Esophagus squamous epithelium (tissue), 5 donors: ENCODE results near the gene CYP4F3. TPM values are rescaled to one million over a fixed set of nuclear protein-coding genes. Genes with fewer than 3 reads are reported as not detected.
"Not testable (repeated sequence)": the region's sequence is repeated elsewhere in the genome, so short reads cannot be mapped to it uniquely, and the experiment has no call there.

Experiments
- DNase-seq: peaks from one replicate; lab custom pipeline; 2025; lab: John Stamatoyannopoulos, UW
- H3K27ac ChIP-seq, 4 donors: fragments of 200-600 bp; sonication (generic); one replicate each; pipeline ENCODE4 v1.5.1; 2016 to 2019; ENCODE audit warnings: mild to moderate bottlenecking in 1 of 4
- H3K27me3 ChIP-seq, 4 donors: fragments of 200-600 bp; sonication (generic); 1 replicate in 3 of 4; 2 replicates in 1 of 4; pipeline versions ENCODE4 v1.5.1 to v1.6.0; 2017 to 2021; ENCODE audit warnings: antibody characterized with exemption in 1 of 4
- H3K36me3 ChIP-seq, 3 donors: fragments of 200-600 bp; sonication (generic); one replicate each; pipeline ENCODE4 v1.5.1; 2016 to 2019
- H3K4me1 ChIP-seq, 3 donors: fragments of 200-600 bp; sonication (generic); one replicate each; pipeline ENCODE4 v1.5.1; 2017 to 2019
- H3K4me3 ChIP-seq, 4 donors: fragments of 200-600 bp; sonication (generic); 1 replicate in 3 of 4; 2 replicates in 1 of 4; pipeline ENCODE4 v1.5.1; 2016 to 2019; ENCODE audit warnings: mild to moderate bottlenecking in 2 of 4, moderate library complexity in 1 of 4
- H3K9me3 ChIP-seq, 3 donors: fragments of 200-600 bp; sonication (generic); one replicate each; pipeline ENCODE4 v1.5.1; 2016 to 2019
- CTCF ChIP-seq, 6 experiments: fragments of 450-650 bp in 4 of 6; fragments of 200-600 bp in 2 of 6; sonication (generic) in 2 of 6; IDR thresholded peaks; one replicate each; pipeline ENCODE4 v1.5.1; 2016 to 2019; ENCODE audit warnings: antibody characterized with exemption in 6 of 6, mild to moderate bottlenecking in 4 of 6, moderate library complexity in 4 of 6
- POLR2A ChIP-seq, 4 donors: fragments of 450-650 bp; IDR thresholded peaks; one replicate each; pipeline ENCODE4 v1.6.1; 2017; ENCODE audit warnings: antibody characterized with exemption in 4 of 4, mild to moderate bottlenecking in 4 of 4, moderate library complexity in 3 of 4
- WGBS, 2 donors: methylation state at CpG; one replicate each; pipeline ENCODE4 v1.1.5; 2018; 5-methylcytosine and 5-hydroxymethylcytosine counted together
- intact Hi-C: fragments of 100-400 bp; cut with DNase I; formaldehyde crosslinking; loops from one replicate; pipeline ENCODE4 v1.15.0; 2022
- total RNA-seq, 4 donors: library from RNA; depleted of rRNA; stranded (reverse); fragments of >200 nt; gene quantifications; one replicate each; pipeline ENCODE4 v1.1.0, GENCODE V29; 2016
- donor health status: DM: yes; HTN: yes; CAD: no.

Gene CYP4F3
- total RNA-seq: 10 to 100 TPM; 31.2 to 86.2 (median 43.5) TPM

- Histone ChIP-seq H3K27ac (peak within 1 kb of the TSS; percentile 86 to 93 (median 90)), H3K36me3 (peaks cover 0 to 4% (median 0%) of the 10 kb centered on the region in 3 donors), H3K4me1 (peaks cover 18 to 46% (median 18%) of the 10 kb centered on the region in 3 donors), H3K27me3 (peaks cover 0 to 11% (median 0%) of the 10 kb centered on the region in 4 donors), H3K9me3 (no peaks in the 10 kb centered on the region), H3K4me3 (peak within 1 kb of the TSS; percentile 5 to 26 (median 20))
- DNase-seq: no peak
- TF ChIP-seq POLR2A (IDR thresholded peaks at IDR 0.05): no peak
- no peak for TF ChIP-seq CTCF (IDR thresholded peaks at IDR 0.05)
- 43 to 53% methylated on average over 2 to 3 of the region's 6 CpGs for WGBS, 2 donors
- intact Hi-C loops: no loop called here
Measured at GRCh38 chr19:15640294-15640903, at the start of gene CYP4F3. TSS of gene CYP4F3 (plus strand) at chr19:15640897. CDS start at chr19:15641416, 519 bp downstream.

GRCh38 chr19:15591796-15592195 is 48.9 kb upstream of the CYP4F3 start:
- no peak for DNase-seq

GRCh38 chr19:15592506-15592905 is 48.2 kb upstream of the CYP4F3 start:
- 25 to 29% methylated on average over 5 of the region's 5 CpGs for WGBS, 2 donors
- H3K27ac ChIP-seq, H3K36me3 ChIP-seq, DNase-seq, intact Hi-C loops, H3K4me1 ChIP-seq, H3K9me3 ChIP-seq, H3K4me3 ChIP-seq: not testable (repeated sequence)
- H3K27me3 ChIP-seq: peaks cover 0 to 42% (median 0%) of the 10 kb centered on the region in 4 donors

More at GRCh38 chr19:15591796-15592195, 48.9 kb upstream of the CYP4F3 start:
- WGBS, 2 donors: 40 to 77% methylated on average over 2 to 4 of the region's 4 CpGs
- Histone ChIP-seq H3K27ac (no peak overlapping the region), H3K27me3 (peaks cover 0 to 44% (median 0%) of the 10 kb centered on the region in 4 donors), H3K36me3 (no peaks in the 10 kb centered on the region), H3K4me3 (no peak overlapping the region), H3K4me1 (peaks cover 0 to 9% (median 0%) of the 10 kb centered on the region in 3 donors), H3K9me3 (peaks cover 0 to 3% (median 0%) of the 10 kb centered on the region in 3 donors)
- intact Hi-C loops: no loop called here
- no peak for TF ChIP-seq POLR2A (IDR thresholded peaks at IDR 0.05)
- no peak for TF ChIP-seq CTCF (IDR thresholded peaks at IDR 0.05)

- H3K27ac ChIP-seq, H3K4me1 ChIP-seq, H3K36me3 ChIP-seq, H3K4me3 ChIP-seq, H3K9me3 ChIP-seq, DNase-seq, intact Hi-C loops: not testable (repeated sequence)
- 29% methylated on average over 4 of the region's 4 CpGs; no CpG with 5 or more reads in 1 of the 2 donors for WGBS, 2 donors
- peaks cover 0 to 32% (median 0%) of the 10 kb centered on the region in 4 donors for H3K27me3 ChIP-seq
Measured at GRCh38 chr19:15593766-15594165, 46.9 kb upstream of the CYP4F3 start.

- TF ChIP-seq POLR2A (IDR thresholded peaks at IDR 0.05): no peak
- TF ChIP-seq CTCF (IDR thresholded peaks at IDR 0.05): no peak
- intact Hi-C loops: no loop called here
- H3K9me3 ChIP-seq: peaks cover 0 to 6% (median 0%) of the 10 kb centered on the region in 3 donors
- H3K4me1 ChIP-seq: peaks cover 0 to 9% (median 0%) of the 10 kb centered on the region in 3 donors
- H3K36me3 ChIP-seq: no peaks in the 10 kb centered on the region
- WGBS, 2 donors: 15 to 26% methylated on average over 6 of the region's 6 CpGs
- no peak for DNase-seq
- peaks cover 0 to 32% (median 0%) of the 10 kb centered on the region in 4 donors for H3K27me3 ChIP-seq
- no peak overlapping the region for H3K4me3 ChIP-seq
- H3K27ac ChIP-seq: peak overlapping the region in 1 of 4 donors; percentile 23
Measured at GRCh38 chr19:15595069-15595468, 45.6 kb upstream of the CYP4F3 start.

GRCh38 chr19:15607978-15608925 is 32.4 kb upstream of the CYP4F3 start:
- intact Hi-C loops, H3K4me3 ChIP-seq, DNase-seq, H3K27ac ChIP-seq, H3K9me3 ChIP-seq, H3K4me1 ChIP-seq, H3K36me3 ChIP-seq: not testable (repeated sequence)
- WGBS, 2 donors: 84 to 93% methylated on average over 3 to 10 of the region's 27 CpGs
- peaks cover 0 to 13% (median 0%) of the 10 kb centered on the region in 4 donors for H3K27me3 ChIP-seq
